GM15510 (cell line): Measurements from ENCODE around the gene ARHGAP12.
A peak's percentile ranks its signal among the peaks of the same experiment; 100 is the strongest.

Experiments used
- POLR2A ChIP-seq: IDR thresholded peaks from 3 replicates; pipeline ENCODE4 v1.6.1; 2011; ENCODE audit warnings: borderline replicate concordance; ENCODE audit not compliant: insufficient read length; ENCODE audit errors: extremely low read depth

The ARHGAP12 gene, protein sequence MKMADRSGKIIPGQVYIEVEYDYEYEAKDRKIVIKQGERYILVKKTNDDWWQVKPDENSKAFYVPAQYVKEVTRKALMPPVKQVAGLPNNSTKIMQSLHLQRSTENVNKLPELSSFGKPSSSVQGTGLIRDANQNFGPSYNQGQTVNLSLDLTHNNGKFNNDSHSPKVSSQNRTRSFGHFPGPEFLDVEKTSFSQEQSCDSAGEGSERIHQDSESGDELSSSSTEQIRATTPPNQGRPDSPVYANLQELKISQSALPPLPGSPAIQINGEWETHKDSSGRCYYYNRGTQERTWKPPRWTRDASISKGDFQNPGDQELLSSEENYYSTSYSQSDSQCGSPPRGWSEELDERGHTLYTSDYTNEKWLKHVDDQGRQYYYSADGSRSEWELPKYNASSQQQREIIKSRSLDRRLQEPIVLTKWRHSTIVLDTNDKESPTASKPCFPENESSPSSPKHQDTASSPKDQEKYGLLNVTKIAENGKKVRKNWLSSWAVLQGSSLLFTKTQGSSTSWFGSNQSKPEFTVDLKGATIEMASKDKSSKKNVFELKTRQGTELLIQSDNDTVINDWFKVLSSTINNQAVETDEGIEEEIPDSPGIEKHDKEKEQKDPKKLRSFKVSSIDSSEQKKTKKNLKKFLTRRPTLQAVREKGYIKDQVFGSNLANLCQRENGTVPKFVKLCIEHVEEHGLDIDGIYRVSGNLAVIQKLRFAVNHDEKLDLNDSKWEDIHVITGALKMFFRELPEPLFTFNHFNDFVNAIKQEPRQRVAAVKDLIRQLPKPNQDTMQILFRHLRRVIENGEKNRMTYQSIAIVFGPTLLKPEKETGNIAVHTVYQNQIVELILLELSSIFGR

DNA sequence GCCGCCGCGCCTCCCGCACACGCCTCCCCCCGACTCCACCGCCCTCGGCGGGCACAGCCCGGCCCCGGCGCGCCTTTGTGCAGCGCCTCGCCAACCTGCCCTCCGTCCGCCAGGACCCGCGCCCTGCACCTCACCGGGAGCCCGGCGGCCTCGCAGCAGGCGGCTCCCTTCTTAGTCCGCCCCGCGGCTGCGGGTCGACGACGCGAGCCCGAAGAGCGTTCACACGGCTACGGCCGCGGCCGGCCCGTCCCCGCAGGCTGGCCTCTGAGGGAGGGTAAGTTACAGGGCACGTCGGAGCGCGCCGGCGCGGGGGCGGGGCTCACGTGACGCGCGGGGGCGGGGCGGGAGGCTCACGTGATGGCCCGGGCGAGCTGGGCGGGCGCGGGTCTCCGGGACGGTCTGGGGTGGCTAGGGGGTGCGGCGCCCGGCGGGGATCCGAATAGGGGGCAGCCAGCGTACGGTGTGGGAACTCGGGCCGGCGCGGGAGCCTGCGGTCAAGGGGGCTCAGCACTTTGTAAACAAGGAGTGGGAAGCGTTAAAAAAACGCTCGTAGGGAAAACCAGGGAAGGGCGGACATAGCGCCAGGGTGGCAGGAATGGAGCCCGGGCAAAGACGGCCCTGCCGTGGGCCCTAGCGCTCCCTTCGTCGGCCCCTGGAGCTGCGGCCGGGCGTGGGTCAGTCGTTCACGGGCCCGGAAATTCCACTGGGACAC lies at the start of gene ARHGAP12:
TSS of gene ARHGAP12 (minus strand) at position 283 of the 712 bp plus-strand sequence. CDS start 19,976 bp downstream, outside the sequence.
- TF ChIP-seq POLR2A, result peak; percentile 84

DNA sequence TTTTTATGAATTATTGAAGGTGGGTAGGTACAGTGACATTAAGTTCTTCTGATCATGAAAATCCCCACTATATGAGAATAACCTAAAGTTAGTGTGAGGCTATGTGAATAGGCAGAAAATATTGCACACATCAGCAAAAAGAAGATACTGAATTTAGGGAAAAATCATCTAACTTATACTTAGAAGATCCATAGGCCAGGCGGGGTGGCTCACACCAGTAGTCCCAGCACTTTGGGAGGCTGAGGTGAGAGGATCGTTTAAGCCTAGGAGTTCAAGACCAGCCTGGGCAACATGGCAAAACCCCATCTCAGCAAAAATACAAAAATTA lies 49.5 kb upstream of the ARHGAP12 start:
- TF ChIP-seq POLR2A, result no peak

DNA sequence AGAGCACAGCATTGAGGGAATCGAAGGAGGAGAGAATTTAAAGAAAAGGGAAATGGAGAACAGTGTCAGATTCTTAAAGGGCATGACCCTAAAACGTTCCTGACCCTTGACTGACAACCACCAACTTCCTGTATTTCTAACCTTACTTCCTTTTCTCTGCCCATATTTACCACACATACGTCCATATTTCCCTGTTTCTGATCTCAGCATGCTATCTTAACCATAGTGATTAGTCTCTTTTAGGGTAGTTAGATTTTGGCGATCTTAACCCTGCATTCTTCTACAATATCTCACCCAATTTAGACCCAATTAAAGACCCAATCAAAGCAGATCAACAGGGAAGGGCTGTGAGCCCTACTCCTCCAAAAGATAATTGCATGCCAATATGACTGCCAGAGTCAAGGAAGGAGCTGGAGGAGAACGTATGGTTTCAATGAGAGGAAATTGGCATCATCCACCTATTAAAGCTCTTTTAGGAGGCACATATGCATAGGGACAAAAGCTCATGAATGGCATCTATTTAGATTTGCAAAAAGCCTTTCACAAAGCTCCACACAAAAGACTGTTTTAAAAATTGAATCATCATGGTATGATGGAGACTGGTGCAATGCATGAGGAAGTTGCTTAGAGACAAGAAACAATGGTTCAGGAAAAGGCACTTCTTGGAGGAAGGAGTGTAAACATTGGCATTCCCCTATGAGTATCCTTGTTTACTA lies 49.0 kb upstream of the ARHGAP12 start:
- TF ChIP-seq POLR2A, result no peak

DNA sequence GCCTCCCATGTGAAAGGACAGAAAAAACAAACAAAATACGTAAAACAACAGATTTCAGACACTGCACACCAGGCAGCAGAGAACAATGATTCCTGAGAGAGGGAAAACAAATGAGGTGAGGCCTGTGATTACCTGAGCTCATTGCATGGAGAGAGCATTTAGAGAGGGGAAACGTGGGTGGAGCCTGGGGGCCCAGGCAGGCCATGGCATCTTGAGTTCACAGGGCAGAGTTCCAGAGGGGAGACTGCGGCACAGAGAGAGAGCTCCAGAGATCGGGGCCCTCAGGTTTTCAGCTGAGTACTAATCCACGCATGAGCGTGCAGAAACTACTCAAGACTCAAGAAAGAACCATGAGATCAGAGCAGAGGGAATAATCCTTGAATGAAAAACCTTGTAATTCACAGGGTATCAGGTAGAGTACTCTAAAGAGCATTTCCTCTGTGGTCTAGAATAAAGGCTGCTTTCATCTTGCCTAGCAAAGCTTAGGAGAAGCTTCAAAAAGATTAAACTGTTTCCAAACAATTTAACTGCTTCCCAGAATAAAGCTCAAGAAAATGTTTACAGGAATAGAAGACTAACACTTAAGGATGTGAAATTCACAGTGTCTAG lies 46.6 kb upstream of the ARHGAP12 start:
- TF ChIP-seq POLR2A, result no peak

DNA sequence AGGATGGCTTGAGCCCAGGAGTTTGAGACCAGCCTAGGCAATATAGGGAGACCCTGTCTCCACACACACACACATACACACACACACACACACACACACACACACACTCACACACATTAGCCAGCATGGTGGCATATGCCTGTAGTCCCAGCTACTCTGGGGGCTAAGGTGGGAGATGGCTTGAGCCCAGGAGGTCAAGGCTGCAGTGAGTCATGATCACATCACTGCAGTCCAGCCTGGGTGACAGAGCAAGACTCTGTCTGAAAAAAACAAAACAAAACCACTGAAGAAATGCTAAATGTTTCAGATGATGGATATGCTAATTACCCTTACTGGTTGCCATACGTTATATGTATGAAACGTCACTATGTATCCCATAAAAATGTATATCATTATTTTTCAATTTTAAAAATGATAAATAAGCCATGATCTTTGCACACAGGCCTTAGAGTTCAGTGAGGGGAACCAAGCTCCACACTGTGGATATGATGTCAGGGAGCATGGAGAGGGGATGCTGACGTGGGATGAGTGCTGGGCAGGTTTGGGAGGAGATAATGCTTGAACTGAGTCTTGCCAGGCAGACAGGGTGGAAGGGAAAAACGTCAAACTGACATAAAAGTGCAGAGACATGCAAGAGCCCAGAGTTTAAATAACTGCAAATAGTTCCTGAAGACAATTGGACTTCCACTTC lies 45.9 kb upstream of the ARHGAP12 start:
- TF ChIP-seq POLR2A, result no peak

DNA sequence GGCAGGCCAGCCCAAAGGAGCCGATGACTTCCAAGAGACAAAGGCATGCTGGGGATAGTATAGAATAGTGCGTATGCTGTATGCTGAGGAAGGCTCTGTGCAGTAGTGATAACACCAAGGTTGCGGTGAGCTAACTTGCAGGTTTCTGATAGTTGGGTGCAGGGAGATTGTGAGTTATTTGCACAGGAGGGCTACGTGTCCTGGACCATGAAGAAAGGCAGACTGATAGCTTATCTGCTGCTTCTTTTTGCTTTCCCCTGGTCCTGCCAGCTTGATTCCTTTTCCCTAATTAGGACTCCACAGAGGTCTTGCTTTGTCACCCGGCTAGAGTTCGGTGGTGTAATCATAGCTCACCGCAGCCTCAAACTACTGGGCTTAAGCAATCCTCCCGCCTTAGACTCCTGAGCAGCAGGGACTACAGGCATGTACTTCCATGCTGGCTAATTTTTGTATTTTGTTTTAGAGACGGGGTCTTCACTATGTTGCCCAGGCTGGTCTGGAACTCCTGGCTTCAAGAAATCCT lies 43.9 kb upstream of the ARHGAP12 start:
- no peak for TF ChIP-seq POLR2A

DNA sequence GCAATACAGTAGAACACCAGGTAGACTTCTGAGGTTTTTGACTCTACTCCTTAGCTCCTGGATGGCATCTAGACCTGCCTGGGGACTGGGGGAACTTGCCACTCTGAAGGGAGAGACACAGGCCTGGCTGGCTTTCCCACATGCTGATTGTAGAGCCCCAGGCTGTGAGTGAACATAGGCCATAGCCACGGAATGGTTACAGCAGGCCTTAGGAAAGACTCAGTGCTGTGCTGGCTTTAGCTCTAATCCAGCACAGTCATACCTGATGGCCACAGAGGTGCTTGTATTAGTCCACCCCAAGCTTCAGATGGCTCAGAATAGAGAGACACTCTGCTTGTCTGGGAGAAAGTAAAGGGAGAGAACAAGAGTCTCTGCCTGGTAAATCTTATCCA lies 35.0 kb upstream of the ARHGAP12 start:
- TF ChIP-seq POLR2A, result no peak

DNA sequence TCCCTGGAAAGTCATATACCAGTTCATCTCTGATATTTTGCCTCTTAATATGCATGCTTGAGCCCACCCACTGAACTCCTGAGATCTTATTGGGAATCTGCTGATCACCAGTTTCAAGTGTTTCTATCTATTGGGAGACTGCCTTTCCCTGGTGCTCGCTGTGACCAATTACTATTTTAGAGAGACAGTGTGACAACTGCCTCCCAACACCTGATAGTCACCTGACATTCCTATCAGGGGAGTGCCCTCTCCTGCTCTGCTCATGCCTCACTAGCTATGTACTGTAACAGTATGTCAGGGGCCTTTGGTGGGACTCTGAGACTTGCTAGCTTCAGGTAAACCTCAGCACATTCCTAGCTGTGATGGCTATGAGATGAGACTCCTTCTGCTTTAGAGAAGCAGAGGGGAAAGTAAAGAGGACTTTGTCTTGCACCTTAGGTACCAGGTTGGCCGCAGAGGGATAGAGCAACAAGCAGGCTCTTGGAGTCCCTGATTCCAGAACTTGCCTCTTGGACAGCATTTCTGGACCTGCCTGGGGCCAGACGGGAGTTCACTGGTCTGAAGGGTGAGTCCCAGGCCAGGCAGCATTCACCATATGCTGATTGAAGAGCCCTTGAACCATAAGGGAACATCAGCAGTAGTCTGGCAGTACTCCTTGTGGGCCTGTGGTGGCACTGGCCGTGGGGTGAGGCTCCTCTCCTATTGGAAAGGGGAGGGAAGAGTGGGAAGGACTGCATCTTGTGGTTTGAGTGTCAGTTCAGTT lies 34.4 kb upstream of the ARHGAP12 start:
- TF ChIP-seq POLR2A, result no peak

DNA sequence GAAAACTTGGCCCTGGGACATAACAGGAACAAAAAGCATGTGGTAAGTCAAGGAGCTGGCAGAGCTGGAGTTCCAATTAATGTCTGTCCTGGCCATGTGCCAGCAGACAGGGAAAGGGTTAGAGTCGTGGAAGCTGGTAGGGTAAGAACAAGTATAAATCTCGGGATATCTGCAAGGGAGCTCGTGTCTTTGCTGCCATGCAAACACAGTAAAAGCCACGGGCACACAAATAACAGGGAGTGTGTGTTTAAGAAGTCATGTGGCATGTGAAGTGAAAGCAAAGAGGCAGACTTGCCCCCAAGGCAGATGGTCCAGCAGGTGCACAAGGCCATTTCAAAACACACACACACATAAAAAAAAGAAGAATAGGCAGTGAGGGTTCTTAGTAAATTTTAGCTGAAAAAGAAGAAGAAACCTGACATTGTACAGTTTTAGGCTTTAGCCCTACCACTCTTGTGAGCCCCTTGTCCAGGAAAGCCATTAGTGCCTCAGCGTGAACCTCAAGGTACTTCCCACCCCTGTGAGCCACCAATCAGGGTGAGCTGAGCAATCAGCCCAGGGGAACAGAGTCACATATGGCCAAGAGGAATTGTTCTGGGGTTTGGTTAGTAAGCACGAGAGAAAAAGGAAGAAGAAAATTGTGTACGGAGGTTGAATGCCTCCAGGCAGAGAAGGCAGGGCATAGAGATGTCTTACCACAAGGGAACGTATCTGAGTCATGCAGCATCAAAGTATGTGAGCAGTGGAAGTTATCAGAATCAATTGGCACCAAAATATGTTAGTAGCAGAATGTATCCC lies 32.8 kb upstream of the ARHGAP12 start:
- TF ChIP-seq POLR2A, result no peak

DNA sequence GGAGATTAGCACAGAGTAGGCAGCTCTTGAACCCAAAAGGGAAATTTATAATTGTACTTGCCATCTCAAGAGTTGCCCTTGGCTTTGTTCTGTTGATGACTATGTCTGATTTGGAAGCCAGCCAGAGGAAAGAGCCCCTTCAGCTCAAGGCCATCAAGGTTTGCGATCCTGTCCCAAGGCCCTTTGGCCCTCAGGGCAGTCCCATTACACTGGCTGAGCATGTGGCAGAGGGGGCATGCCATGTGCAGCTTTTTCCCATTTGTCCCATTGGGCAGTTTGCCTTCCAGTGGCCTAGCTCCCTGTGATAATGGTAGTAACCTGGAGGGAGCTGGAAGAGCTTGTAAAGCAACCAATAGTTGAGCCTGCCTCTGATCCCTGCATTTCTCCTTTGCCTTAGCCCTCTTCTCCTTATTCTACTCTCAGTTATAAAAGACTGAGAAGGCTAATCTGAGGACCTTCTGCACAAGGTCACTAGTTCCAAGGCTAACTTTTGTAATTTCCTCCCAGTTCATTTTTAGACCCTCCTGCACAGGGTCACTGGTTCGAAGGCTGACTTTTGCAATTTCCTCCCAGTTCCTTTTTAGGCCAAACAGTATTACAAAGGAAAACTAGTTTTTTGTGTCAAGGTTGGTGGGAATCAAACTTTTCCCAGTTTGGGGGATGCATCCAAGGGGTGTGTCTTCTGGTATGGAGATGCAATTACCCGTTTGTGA lies 31.0 kb upstream of the ARHGAP12 start:
- no peak for TF ChIP-seq POLR2A

DNA sequence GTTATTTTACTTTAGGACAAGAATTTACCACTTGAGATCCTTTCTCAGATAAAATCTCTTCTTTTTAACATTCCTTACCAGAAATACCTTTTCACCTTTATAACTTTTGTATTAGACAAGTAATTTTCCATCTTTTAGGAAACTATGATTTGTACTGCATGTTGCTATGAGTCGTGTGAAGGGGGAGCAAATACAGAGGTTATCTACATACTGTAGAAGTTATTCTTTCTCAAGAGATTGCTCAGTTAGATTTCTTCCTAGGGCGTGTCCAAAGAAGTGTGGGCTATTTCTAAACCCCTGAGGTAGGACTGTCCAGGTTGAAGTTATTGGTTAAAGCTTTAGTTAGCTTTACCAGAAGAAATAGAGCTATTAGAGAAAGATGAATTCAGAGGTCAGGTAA lies 30.2 kb upstream of the ARHGAP12 start:
- TF ChIP-seq POLR2A, result no peak

DNA sequence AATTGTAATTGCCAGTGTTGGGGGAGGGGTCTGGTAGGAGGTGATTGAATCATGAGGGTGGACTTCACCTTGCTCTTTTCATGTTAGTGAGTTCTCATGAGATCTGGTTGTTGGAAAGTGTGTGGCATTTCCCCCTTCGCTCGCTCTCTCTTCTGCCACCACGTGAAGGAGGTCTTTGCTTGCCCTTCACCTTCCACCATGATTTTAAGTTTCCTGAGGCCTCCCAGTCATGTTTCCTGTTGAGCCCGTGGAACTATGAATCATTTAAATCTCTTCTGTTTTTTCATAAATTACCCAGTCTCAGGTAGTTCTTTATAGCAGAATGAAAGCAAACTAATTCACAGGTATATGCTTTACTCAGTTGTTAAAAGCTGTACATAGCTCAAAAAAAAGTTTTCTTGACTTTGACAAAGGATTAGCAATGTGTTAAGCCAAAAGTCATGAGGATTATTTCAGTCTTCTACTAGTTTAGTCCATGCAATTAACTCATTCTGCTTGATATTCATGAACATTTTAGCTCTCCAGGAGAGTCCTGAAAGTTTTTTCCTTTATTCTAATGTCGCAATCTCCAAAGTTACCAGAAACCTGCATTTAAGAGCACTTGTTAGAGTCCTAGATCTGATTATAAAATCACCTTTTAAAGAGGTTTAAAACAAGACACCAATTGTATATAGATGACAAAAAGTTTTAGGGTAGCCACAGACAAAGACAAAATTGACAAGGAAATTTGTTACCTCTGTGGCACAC lies 27.7 kb upstream of the ARHGAP12 start:
- TF ChIP-seq POLR2A, result no peak
